Gastrocnemius medialis (tissue), 4 donors: ENCODE results near the gene CRYL1. TPM values are rescaled to one million over a fixed set of nuclear protein-coding genes. Genes with fewer than 3 reads are reported as not detected.
A peak's percentile ranks its signal among the peaks of the same experiment; 100 is the strongest.

Experiments used
- ATAC-seq, 2 donors: fragments of 150-250 bp; one replicate each; pipeline ENCODE4 v1.9.1; 2016
- DNase-seq, 2 donors: peaks; one replicate each; pipeline ENCODE4 v3.0.0-alpha.2; 2019
- H3K27ac ChIP-seq, 4 donors: fragments of 200-600 bp; sonication (generic); 1 replicate in 1 of 4; 2 replicates in 3 of 4; pipeline ENCODE4 v1.5.1; 2016 to 2018; ENCODE audit warnings: mild to moderate bottlenecking in 2 of 4, moderate library complexity in 1 of 4
- H3K27me3 ChIP-seq, 3 donors: fragments of 200-600 bp; sonication (generic) in 2 of 3; 1 replicate in 1 of 3; 2 replicates in 2 of 3; pipeline versions ENCODE4 v1.5.1 to v1.6.0; 2016 to 2019; ENCODE audit warnings: mild to moderate bottlenecking in 1 of 3, moderate library complexity in 1 of 3
- H3K36me3 ChIP-seq, 2 donors: fragments of 200-600 bp; sonication (generic) in 1 of 2; one replicate each; pipeline ENCODE4 v1.5.1; 2017 to 2018
- H3K4me1 ChIP-seq, 2 donors: fragments of 200-600 bp; sonication (generic) in 1 of 2; one replicate each; pipeline ENCODE4 v1.5.1; 2016 to 2017; ENCODE audit warnings: mild to moderate bottlenecking in 2 of 2
- H3K4me3 ChIP-seq, 4 donors: fragments of 200-600 bp; sonication (generic) in 3 of 4; 1 replicate in 1 of 4; 2 replicates in 3 of 4; pipeline ENCODE4 v1.5.1; 2016 to 2019; ENCODE audit warnings: mild to moderate bottlenecking in 2 of 4
- H3K9me3 ChIP-seq, 3 donors: fragments of 200-600 bp; sonication (generic) in 2 of 3; 1 replicate in 1 of 3; 2 replicates in 2 of 3; pipeline ENCODE4 v1.5.1; 2016 to 2019
- CTCF ChIP-seq, 5 experiments: fragments of 450-650 bp in 3 of 5; fragments of 200-600 bp in 2 of 5; sonication (generic) in 2 of 5; IDR thresholded peaks in 4 of 5; conservative IDR thresholded peaks in 1 of 5; 1 replicate in 4 of 5; 2 replicates in 1 of 5; pipeline ENCODE4 v1.5.1; 2016 to 2019; ENCODE audit warnings: antibody characterized with exemption in 5 of 5, mild to moderate bottlenecking in 3 of 5, moderate library complexity in 3 of 5
- POLR2A ChIP-seq, 2 donors: fragments of 450-650 bp; IDR thresholded peaks; one replicate each; pipeline ENCODE4 v1.6.1; 2017; ENCODE audit warnings: antibody characterized with exemption in 2 of 2, mild to moderate bottlenecking in 2 of 2, moderate library complexity in 2 of 2
- in situ Hi-C, 4 donors: fragments of 200-750 bp; cut with MboI; loops; one replicate each; pipeline versions ENCODE4 v1.15.0 to v1.8.0; 2017; ENCODE audit warnings: low sequenced_read_pairs in 4 of 4
- intact Hi-C: fragments of 100-400 bp; cut with DNase I; formaldehyde crosslinking; loops from one replicate; pipeline ENCODE4 v1.15.1; 2023; ENCODE audit warnings: low total_unique reads
- total RNA-seq, 4 donors: library from RNA; depleted of rRNA; stranded (reverse); fragments of >200 nt; gene quantifications; one replicate each; pipeline versions ENCODE4 v1.1.0 to v1.2.3, GENCODE V29; 2016

Gene CRYL1
- total RNA-seq, 4 donors from 2014 or later: 11.0 to 17.4 (median 15.7) TPM

GRCh38 chr13:20466371-20466770, 59.3 kb downstream of the CRYL1 start:
- peaks cover 8 to 13% of the 10 kb centered on the region in 2 donors for H3K4me1 ChIP-seq
- TF ChIP-seq CTCF (IDR thresholded peaks at IDR 0.05 in 4 of 5, conservative IDR thresholded peaks at IDR 0.05 in 1 of 5): no peak
- TF ChIP-seq POLR2A (IDR thresholded peaks at IDR 0.05): no peak
- H3K36me3 ChIP-seq: no peaks in the 10 kb centered on the region
- in situ Hi-C loops (no loop called here), intact Hi-C loops (no loop called here)
- no peak for ATAC-seq
- no peaks in the 10 kb centered on the region for H3K27me3 ChIP-seq
- H3K4me3 ChIP-seq: no peak overlapping the region
- DNase-seq: no peak
- H3K27ac ChIP-seq: no peak overlapping the region
- no peaks in the 10 kb centered on the region for H3K9me3 ChIP-seq

- in situ Hi-C loops (no loop called here), intact Hi-C loops (no loop called here)
- no peaks in the 10 kb centered on the region for H3K36me3 ChIP-seq
- DNase-seq (peak in 1 of 2 donors; percentile 17), ATAC-seq (peak; percentile 58 to 72)
- no peaks in the 10 kb centered on the region for H3K9me3 ChIP-seq
- H3K4me3 ChIP-seq: peak overlapping the region in 3 of 4 donors; percentile 9 to 21 (median 15)
- peak overlapping the region in 3 of 4 donors; percentile 45 to 57 (median 52) for H3K27ac ChIP-seq
- no peaks in the 10 kb centered on the region for H3K27me3 ChIP-seq
- peaks cover 8 to 13% of the 10 kb centered on the region in 2 donors for H3K4me1 ChIP-seq
- no peak for TF ChIP-seq POLR2A (IDR thresholded peaks at IDR 0.05)
- no peak for TF ChIP-seq CTCF (IDR thresholded peaks at IDR 0.05 in 4 of 5, conservative IDR thresholded peaks at IDR 0.05 in 1 of 5)
Observed at GRCh38 chr13:20465218-20465879, 60.3 kb downstream of the CRYL1 start.

GRCh38 chr13:20462921-20463320, 62.7 kb downstream of the CRYL1 start:
- ATAC-seq (no peak), DNase-seq (no peak)
- Histone ChIP-seq H3K27me3 (no peaks in the 10 kb centered on the region), H3K27ac (no peak overlapping the region), H3K9me3 (no peaks in the 10 kb centered on the region), H3K36me3 (no peaks in the 10 kb centered on the region), H3K4me1 (peaks cover 8 to 13% of the 10 kb centered on the region in 2 donors), H3K4me3 (no peak overlapping the region)
- intact Hi-C loops: no loop called here
- in situ Hi-C loops: no loop called here
- no peak for TF ChIP-seq CTCF (IDR thresholded peaks at IDR 0.05 in 4 of 5, conservative IDR thresholded peaks at IDR 0.05 in 1 of 5)
- no peak for TF ChIP-seq POLR2A (IDR thresholded peaks at IDR 0.05)

GRCh38 chr13:20462533-20462915, 63.1 kb downstream of the CRYL1 start:
- Histone ChIP-seq H3K9me3 (no peaks in the 10 kb centered on the region), H3K27ac (no peak overlapping the region), H3K4me3 (no peak overlapping the region), H3K27me3 (no peaks in the 10 kb centered on the region), H3K4me1 (peaks cover 8 to 13% of the 10 kb centered on the region in 2 donors), H3K36me3 (no peaks in the 10 kb centered on the region)
- in situ Hi-C loops: no loop called here
- TF ChIP-seq POLR2A (IDR thresholded peaks at IDR 0.05) (no peak), CTCF (IDR thresholded peaks at IDR 0.05 in 4 of 5, conservative IDR thresholded peaks at IDR 0.05 in 1 of 5) (no peak)
- ATAC-seq: no peak
- DNase-seq: no peak
- intact Hi-C loops: no loop called here
